A673 (cell line): ENCODE measurements around the gene ENOX1.

ENCODE experiments used
- CTCF ChIP-seq: fragments of 300-800, 200-600 bp; sonication (generic); conservative IDR thresholded peaks from 2 replicates; pipeline ENCODE4 v1.5.1; 2017; ENCODE audit warnings: low read depth, mild to moderate bottlenecking, antibody characterized with exemption, low read length, moderate library complexity, mixed read lengths
- EZH2 ChIP-seq: fragments of 200-600 bp; sonication (generic); IDR thresholded peaks from 2 replicates; pipeline ENCODE4 v1.6.1; 2017; ENCODE audit warnings: borderline replicate concordance, low read depth, mild to moderate bottlenecking, mixed read lengths, antibody characterized with exemption, low read length; ENCODE audit not compliant: poor library complexity, severe bottlenecking

- TF ChIP-seq CTCF: no peak
- TF ChIP-seq EZH2: no peak
These were observed 592.9 kb downstream of the ENOX1 start for GRCh38 chr13:43193789-43194420.
